Measurements from ENCODE around the gene ERCC6L. TPM values are rescaled to one million over a fixed set of nuclear protein-coding genes. Genes with fewer than 3 reads are reported as not detected.

ERCC6L gene
- total and polyA plus RNA-seq, 2 donors from 2014 or later = 0.16 TPM; not detected in 1

- intact Hi-C loops (cut with DNase I) = no loop called here
- DNase-seq = no peak
Observed at GRCh38 chrX:72202792-72203401, 35.9 kb downstream of the ERCC6L start.

GRCh38 chrX:72201836-72202536, 36.8 kb downstream of the ERCC6L start:
- no peak for DNase-seq
- no peak overlapping the region for H3K27ac ChIP-seq (ENCODE audit: low read depth in 2 of 2, low read length in 2 of 2)
- no peaks in the 10 kb centered on the region for H3K4me1 ChIP-seq (ENCODE audit: control insufficient read depth in 2 of 3, insufficient read depth in 2 of 3, low read depth in 1 of 3, low read length in 3 of 3)
- H3K36me3 ChIP-seq (ENCODE audit: control insufficient read depth in 2 of 3, insufficient read depth in 3 of 3, low read length in 3 of 3) = peaks cover 0 to 5% (median under 1%) of the 10 kb centered on the region in 3 donors
- peaks cover under 1% of the 10 kb centered on the region for H3K27me3 ChIP-seq (ENCODE audit: control insufficient read depth, insufficient read depth, low read length)
- H3K4me3 ChIP-seq (ENCODE audit: low read length in 3 of 3) = no peak overlapping the region
- TF ChIP-seq CTCF (IDR thresholded peaks at IDR 0.05; ENCODE audit: borderline replicate concordance, extremely low read depth, insufficient read depth) = no peak
- no peaks in the 10 kb centered on the region for H3K9me3 ChIP-seq (ENCODE audit: control insufficient read depth in 2 of 3, insufficient read depth in 1 of 3, low read length in 3 of 3)
- no peak overlapping the region for H3K9ac ChIP-seq (ENCODE audit: low read length in 3 of 3)
- intact Hi-C loops (cut with DNase I) = no loop called here
- FAIRE-seq = no peak

More at GRCh38 chrX:72202792-72203401, 35.9 kb downstream of the ERCC6L start:
- no peak for TF ChIP-seq CTCF (IDR thresholded peaks at IDR 0.05; ENCODE audit: borderline replicate concordance, extremely low read depth, insufficient read depth)
- H3K27me3 ChIP-seq (ENCODE audit: control insufficient read depth, insufficient read depth, low read length) = no peaks in the 10 kb centered on the region
- no peaks in the 10 kb centered on the region for H3K9me3 ChIP-seq (ENCODE audit: control insufficient read depth in 2 of 3, insufficient read depth in 1 of 3, low read length in 3 of 3)
- FAIRE-seq = no peak
- no peaks in the 10 kb centered on the region for H3K4me1 ChIP-seq (ENCODE audit: control insufficient read depth in 2 of 3, insufficient read depth in 2 of 3, low read depth in 1 of 3, low read length in 3 of 3)
- H3K4me3 ChIP-seq (ENCODE audit: low read length in 3 of 3) = no peak overlapping the region
- H3K27ac ChIP-seq (ENCODE audit: low read depth in 2 of 2, low read length in 2 of 2) = no peak overlapping the region
- no peak overlapping the region for H3K9ac ChIP-seq (ENCODE audit: low read length in 3 of 3)
- H3K36me3 ChIP-seq (ENCODE audit: control insufficient read depth in 2 of 3, insufficient read depth in 3 of 3, low read length in 3 of 3) = peaks cover 0 to under 1% (median 0%) of the 10 kb centered on the region in 3 donors

GRCh38 chrX:72182924-72183323, 55.9 kb downstream of the ERCC6L start:
- intact Hi-C loops (cut with DNase I) = no loop called here
- no peak overlapping the region for H3K27ac ChIP-seq (ENCODE audit: low read depth in 2 of 2, low read length in 2 of 2)
- no peaks in the 10 kb centered on the region for H3K36me3 ChIP-seq (ENCODE audit: control insufficient read depth in 2 of 3, insufficient read depth in 3 of 3, low read length in 3 of 3)
- peak overlapping the region in 2 of 3 donors; percentile 21 to 93 for H3K4me3 ChIP-seq (ENCODE audit: low read length in 3 of 3)
- H3K9me3 ChIP-seq (ENCODE audit: control insufficient read depth in 2 of 3, insufficient read depth in 1 of 3, low read length in 3 of 3) = no peaks in the 10 kb centered on the region
- FAIRE-seq (no peak), DNase-seq (no peak)
- no peak for TF ChIP-seq CTCF (IDR thresholded peaks at IDR 0.05; ENCODE audit: borderline replicate concordance, extremely low read depth, insufficient read depth)
- H3K27me3 ChIP-seq (ENCODE audit: control insufficient read depth, insufficient read depth, low read length) = no peaks in the 10 kb centered on the region
- H3K9ac ChIP-seq (ENCODE audit: low read length in 3 of 3) = no peak overlapping the region
- H3K4me1 ChIP-seq (ENCODE audit: control insufficient read depth in 2 of 3, insufficient read depth in 2 of 3, low read depth in 1 of 3, low read length in 3 of 3) = peaks cover 3 to 5% (median 5%) of the 10 kb centered on the region in 3 donors

All from kidney (tissue), 14 donors.